ENCODE measurements around the gene ST3GAL3.

GRCh38 chr1:43705334-43705733, 2.0 kb upstream of the ST3GAL3 start:
- no peak for TF ChIP-seq EZH2 (IDR thresholded peaks at IDR 0.05)
- TF ChIP-seq POLR2AphosphoS5 (IDR thresholded peaks at IDR 0.05; ENCODE audit: borderline replicate concordance, low read depth, low read length), result no peak
